Measurements from ENCODE around the gene CMPK2. TPM values are rescaled to one million over a fixed set of nuclear protein-coding genes. Genes with fewer than 3 reads are reported as not detected.

CMPK2 gene
- total and polyA plus RNA-seq, 10 of the 15 experiments (the other 5 are each of a cell fraction or from before 2014, with no cell fraction given) = 0.50 to 5.6 (median 3.2) TPM

GRCh38 chr2:6855860-6856547, 9.7 kb downstream of the CMPK2 start:
- no peaks in the 10 kb centered on the region for H3K27me3 ChIP-seq (replicated peaks in 1 of 2; ENCODE audit: control insufficient read depth in 2 of 2, insufficient read depth in 2 of 2, low read length in 1 of 2)
- FAIRE-seq (no peak), ATAC-seq (no peak), DNase-seq (ENCODE audit: low read depth, low spot score) (no peak)
- ChIA-PET POLR2A (no interaction called here), RAD21 (ENCODE audit: unreplicated experiment) (no interaction called here), SMC1A (ENCODE audit: uncharacterized antibody, unreplicated experiment) (no interaction called here), CTCF (interaction anchor here (0.9 to 1.0 kb wide), 2 partner anchors 9 to 11 kb away, joined by 3 read pairs; partner anchors contain the start of gene CMPK2)
- H2AFZ ChIP-seq (ENCODE audit: control insufficient read depth, low read depth, low read length) = no peak overlapping the region
- H3K79me2 ChIP-seq (ENCODE audit: control insufficient read depth, insufficient read depth, low read length) = no peaks in the 10 kb centered on the region
- H3K4me2 ChIP-seq (ENCODE audit: control insufficient read depth, insufficient read depth) = no peak overlapping the region
- no peaks in the 10 kb centered on the region for H3K4me1 ChIP-seq (ENCODE audit: control insufficient read depth, insufficient read depth, low read length)
- peaks cover 0 to 4% of the 10 kb centered on the region in 2 experiments; a peak in 2 of 4 replicates for H3K36me3 ChIP-seq (ENCODE audit: control insufficient read depth in 2 of 2, insufficient read depth in 2 of 2, low read length in 1 of 2)
- H3K27ac ChIP-seq (ENCODE audit: control insufficient read depth, insufficient read depth) = no peak overlapping the region
- in situ Hi-C loops (cut with MboI) = no loop called here
- TF ChIP-seq NFIC (IDR thresholded peaks at IDR 0.05; ENCODE audit: low read depth, low read length) (no peak), SP1 (IDR thresholded peaks at IDR 0.05; ENCODE audit: low read depth, low read length) (no peak), ZBTB33 (IDR thresholded peaks at IDR 0.05) (no peak), ATF7 (IDR thresholded peaks at IDR 0.05; ENCODE audit: low read depth) (no peak), NFXL1 (IDR thresholded peaks at IDR 0.05; ENCODE audit: borderline replicate concordance) (no peak), SPI1 (IDR thresholded peaks at IDR 0.05; ENCODE audit: borderline replicate concordance, insufficient read depth, low read depth, low read length) (no peak), ELK1 (IDR thresholded peaks at IDR 0.05; ENCODE audit: low read depth, low read length) (no peak), KDM1A (IDR thresholded peaks at IDR 0.05; ENCODE audit: borderline replicate concordance) (no peak), GATAD2B (conservative IDR thresholded peaks at IDR 0.05; ENCODE audit: low read depth) (no peak), BCL3 (IDR thresholded peaks at IDR 0.05; ENCODE audit: borderline replicate concordance, insufficient read depth, low read depth, low read length, poor library complexity, severe bottlenecking) (no peak), CREM (IDR thresholded peaks at IDR 0.05; ENCODE audit: low read depth) (no peak), MTA2 (IDR thresholded peaks at IDR 0.05; ENCODE audit: low read depth) (no peak), STAT1 (conservative IDR thresholded peaks at IDR 0.05) (no peak), IKZF1 (conservative IDR thresholded peaks at IDR 0.05) (no peak), POLR2A (IDR thresholded peaks at IDR 0.05; ENCODE audit: low read depth, low read length) (no peak), TARDBP (IDR thresholded peaks at IDR 0.05; ENCODE audit: borderline replicate concordance) (no peak)
- no peaks in the 10 kb centered on the region for H4K20me1 ChIP-seq (ENCODE audit: control insufficient read depth, insufficient read depth)
- intact Hi-C loops (cut with micrococcal nuclease; ENCODE audit: unreplicated experiment) = no loop called here
- peaks cover 12% of the 10 kb centered on the region; the same call in 2 of the 3 replicates for H3K9me3 ChIP-seq (replicated peaks; ENCODE audit: control insufficient read depth, insufficient read depth, low read length)
- no TSS peak for BruUV-seq (replicated peaks)
- no peak overlapping the region for H3K4me3 ChIP-seq
- no peak overlapping the region for H3K9ac ChIP-seq (ENCODE audit: control insufficient read depth, insufficient read depth, low read length)

Data from GM12878 (cell line).